ENCODE measurements around the gene FYN.

GRCh38 chr6:111874025-111874415 lies 768 bp upstream of the FYN start:
- no peak for TF ChIP-seq CTCF (IDR thresholded peaks at IDR 0.05; ENCODE audit: low read depth, low read length, poor library complexity, severe bottlenecking)
- TF ChIP-seq EZH2phosphoT487 (IDR thresholded peaks at IDR 0.05; ENCODE audit: borderline replicate concordance, low read length), result peak; percentile 49; the same call in 1 of the 2 replicates

Data from DOHH2 (cell line).